Measurements from ENCODE around the gene ELK1. TPM values are rescaled to one million over a fixed set of nuclear protein-coding genes. Genes with fewer than 3 reads are reported as not detected.

ELK1 gene
- total RNA-seq, 1 experiment from 2014 or later = 57.0 TPM

- ChIA-PET RAD21 (ENCODE audit: low non-redundant PET in 1 of 2, low total read pairs in 2 of 2, uncharacterized antibody in 2 of 2, unreplicated experiment in 2 of 2) (no interaction called here), CTCF (no interaction called here), POLR2A (no interaction called here)
- H3K9me3 ChIP-seq (ENCODE audit: control insufficient read depth in 1 of 2, insufficient read depth in 1 of 2, low read depth in 1 of 2, low read length in 2 of 2) = no peaks in the 10 kb centered on the region
- peaks cover 10% of the 10 kb centered on the region for H3K79me2 ChIP-seq (ENCODE audit: insufficient read depth, low read length)
- no peak for ATAC-seq
- TF ChIP-seq CBX3 (IDR thresholded peaks at IDR 0.05; ENCODE audit: low read depth) (no peak), CTCF (IDR thresholded peaks at IDR 0.05 in 2 of 3, conservative IDR thresholded peaks at IDR 0.05 in 1 of 3; ENCODE audit: borderline replicate concordance in 1 of 3, insufficient read depth in 1 of 3, low read depth in 2 of 3, low read length in 2 of 3) (no peak), FOSL1 (IDR thresholded peaks at IDR 0.05; ENCODE audit: low read depth) (no peak), POLR2A (IDR thresholded peaks at IDR 0.05; ENCODE audit: borderline replicate concordance, extremely low read depth, insufficient read depth, insufficient read length) (no peak), EGR1 (IDR thresholded peaks at IDR 0.05; ENCODE audit: low read depth) (no peak), ZFX (IDR thresholded peaks at IDR 0.05) (no peak), JUND (IDR thresholded peaks at IDR 0.05) (no peak), ATF3 (IDR thresholded peaks at IDR 0.05) (no peak), ZBTB33 (IDR thresholded peaks at IDR 0.05; ENCODE audit: extremely low read depth, insufficient replicate concordance, low read length) (no peak), EZH2 (IDR thresholded peaks at IDR 0.05) (no peak), ELF1 (IDR thresholded peaks at IDR 0.05; ENCODE audit: borderline replicate concordance, low read depth) (no peak), SP1 (IDR thresholded peaks at IDR 0.05; ENCODE audit: low read depth) (no peak), TCF7L2 (IDR thresholded peaks at IDR 0.05; ENCODE audit: borderline replicate concordance, extremely low read depth, insufficient read depth, insufficient read length) (no peak), RAD21 (IDR thresholded peaks at IDR 0.05; ENCODE audit: low read depth) (no peak), SIN3A (IDR thresholded peaks at IDR 0.05; ENCODE audit: low read depth) (no peak), YY1 (IDR thresholded peaks at IDR 0.05; ENCODE audit: extremely low read depth, insufficient replicate concordance, low read depth, low read length) (no peak), SRF (IDR thresholded peaks at IDR 0.05; ENCODE audit: low read depth) (no peak), POLR2AphosphoS5 (IDR thresholded peaks at IDR 0.05; ENCODE audit: low read depth, low read length) (no peak), REST (IDR thresholded peaks at IDR 0.05; ENCODE audit: low read depth) (no peak), CEBPB (IDR thresholded peaks at IDR 0.05; ENCODE audit: low read depth) (no peak)
- no peak overlapping the region for H2AFZ ChIP-seq (ENCODE audit: low read depth, low read length, poor library complexity, severe bottlenecking)
- TSS peak; percentile 91 for BruUV-seq (replicated peaks)
- peak overlapping the region; percentile 85 for H3K4me2 ChIP-seq (ENCODE audit: low read length)
- intact Hi-C loops (cut with micrococcal nuclease) = no loop called here
- peak overlapping the region; percentile 92 for H3K27ac ChIP-seq (ENCODE audit: low read depth, low read length)
- no peaks in the 10 kb centered on the region for H3K27me3 ChIP-seq (ENCODE audit: insufficient read depth, low read length)
- peak overlapping the region; percentile 68 to 78; a peak in 2 of 4 replicates for H3K4me3 ChIP-seq (replicated peaks in 1 of 2; ENCODE audit: low read depth in 1 of 2, low read length in 2 of 2)
- H3K36me3 ChIP-seq (ENCODE audit: control insufficient read depth in 1 of 2, insufficient read depth in 2 of 2, low read length in 2 of 2) = peaks cover 16 to 24% of the 10 kb centered on the region in 2 experiments
- DNase-seq (ENCODE audit: low read depth, low spot score) = no peak
- H3K9ac ChIP-seq (ENCODE audit: low read length) = peak overlapping the region; percentile 20; the same call in 1 of the 2 replicates
- peaks cover 5 to 24% of the 10 kb centered on the region in 2 experiments; a peak in 3 of 4 replicates for H3K4me1 ChIP-seq (ENCODE audit: control insufficient read depth in 1 of 2, insufficient read depth in 2 of 2, low read length in 2 of 2)
- H3K9me2 ChIP-seq (ENCODE audit: insufficient read depth) = no peaks in the 10 kb centered on the region
- no peaks in the 10 kb centered on the region for H4K20me1 ChIP-seq (ENCODE audit: insufficient read depth)
Observed at GRCh38 chrX:47659421-47659726, 9.0 kb upstream of the ELK1 start.
